ENCODE measurements around the gene CTBP2. TPM values are rescaled to one million over a fixed set of nuclear protein-coding genes. Genes with fewer than 3 reads are reported as not detected.
"Not testable (repeated sequence)": the region's sequence is repeated elsewhere in the genome, so short reads cannot be mapped to it uniquely, and the experiment has no call there.

The CTBP2 gene
- total RNA-seq, 2 donors from 2014 or later: 32.0 to 49.0 TPM

GRCh38 chr10:124992462-124993344 lies 167.7 kb downstream of the CTBP2 start:
- TF ChIP-seq CTCF (IDR thresholded peaks at IDR 0.05) (peak; percentile 46 to 85 (median 81)), POLR2A (IDR thresholded peaks at IDR 0.05) (no peak)
- 62 to 65% methylated on average over 19 to 20 of the region's 20 CpGs for WGBS, 2 donors
- DNase-seq (peak; percentile 77 to 86 (median 81)), ATAC-seq (peak; percentile 84)
- Histone ChIP-seq H3K4me1 (no peaks in the 10 kb centered on the region), H3K27me3 (no peaks in the 10 kb centered on the region), H3K27ac (peak overlapping the region in 1 of 4 donors; percentile 23), H3K4me3 (no peak overlapping the region), H3K9me3 (no peaks in the 10 kb centered on the region), H3K36me3 (replicated peaks in 1 of 2; ENCODE audit: insufficient read depth in 1 of 2, low read depth in 2 of 2) (peaks cover 17 to 36% of the 10 kb centered on the region in 2 donors)
- intact Hi-C loops (cut with DNase I): no loop called here

- Histone ChIP-seq H3K27ac (peak overlapping the region in 2 of 4 donors; percentile 3 to 23), H3K36me3 (replicated peaks in 1 of 2; ENCODE audit: insufficient read depth in 1 of 2, low read depth in 2 of 2) (peaks cover 15 to 35% of the 10 kb centered on the region in 2 donors), H3K4me1 (no peaks in the 10 kb centered on the region), H3K27me3 (no peaks in the 10 kb centered on the region), H3K4me3 (no peak overlapping the region), H3K9me3 (no peaks in the 10 kb centered on the region)
- ATAC-seq (no peak), DNase-seq (no peak)
- intact Hi-C loops (cut with DNase I): no loop called here
- TF ChIP-seq CTCF (IDR thresholded peaks at IDR 0.05) (no peak), POLR2A (IDR thresholded peaks at IDR 0.05) (no peak)
- WGBS, 2 donors: 93% methylated on average over 4 of the region's 4 CpGs
These were observed 168.5 kb downstream of the CTBP2 start for GRCh38 chr10:124991835-124992234.

- Histone ChIP-seq H3K4me3 (no peak overlapping the region), H3K27ac (no peak overlapping the region), H3K4me1 (no peaks in the 10 kb centered on the region), H3K36me3 (replicated peaks in 1 of 2; ENCODE audit: insufficient read depth in 1 of 2, low read depth in 2 of 2) (peaks cover 10 to 34% of the 10 kb centered on the region in 2 donors), H3K9me3 (no peaks in the 10 kb centered on the region), H3K27me3 (no peaks in the 10 kb centered on the region)
- intact Hi-C loops (cut with DNase I): no loop called here
- 85 to 87% methylated on average over 14 of the region's 14 CpGs for WGBS, 2 donors
- ATAC-seq (no peak), DNase-seq (no peak)
- TF ChIP-seq POLR2A (IDR thresholded peaks at IDR 0.05) (no peak), CTCF (IDR thresholded peaks at IDR 0.05) (no peak)
These were observed 169.4 kb downstream of the CTBP2 start for GRCh38 chr10:124990671-124991625.

GRCh38 chr10:124989526-124989925 lies 170.8 kb downstream of the CTBP2 start:
- DNase-seq: no peak
- no peak for ATAC-seq
- TF ChIP-seq CTCF (IDR thresholded peaks at IDR 0.05) (no peak), POLR2A (IDR thresholded peaks at IDR 0.05) (no peak)
- H3K4me1 ChIP-seq: no peaks in the 10 kb centered on the region
- H3K4me3 ChIP-seq: no peak overlapping the region
- H3K36me3 ChIP-seq (replicated peaks in 1 of 2; ENCODE audit: insufficient read depth in 1 of 2, low read depth in 2 of 2): peaks cover 10 to 28% of the 10 kb centered on the region in 2 donors
- 84 to 85% methylated on average over 10 of the region's 10 CpGs for WGBS, 2 donors
- no peak overlapping the region for H3K27ac ChIP-seq
- intact Hi-C loops (cut with DNase I): no loop called here
- no peaks in the 10 kb centered on the region for H3K9me3 ChIP-seq
- H3K27me3 ChIP-seq: no peaks in the 10 kb centered on the region

GRCh38 chr10:124988753-124989152 lies 171.6 kb downstream of the CTBP2 start:
- ATAC-seq; H3K4me3 ChIP-seq; H3K27ac ChIP-seq; DNase-seq; H3K27me3 ChIP-seq; H3K4me1 ChIP-seq; intact Hi-C loops (cut with DNase I); H3K9me3 ChIP-seq: not testable (repeated sequence)
- WGBS, 2 donors: 87 to 90% methylated on average over 4 of the region's 4 CpGs
- peaks cover 8 to 23% of the 10 kb centered on the region in 2 donors for H3K36me3 ChIP-seq (replicated peaks in 1 of 2; ENCODE audit: insufficient read depth in 1 of 2, low read depth in 2 of 2)
